IPS-18c (cell line): ENCODE results near the gene SERTAD2.

Source experiments
- H3K4me3 ChIP-seq: 2 replicates; pipeline ENCODE4 v1.7.0; 2013; ENCODE audit warnings: low read depth, mild to moderate bottlenecking, low read length, moderate library complexity; ENCODE audit not compliant: insufficient read depth
- H3K9me3 ChIP-seq: one replicate; pipeline ENCODE4 v1.6.1; 2013; ENCODE audit warnings: mild to moderate bottlenecking, low read length, moderate library complexity; ENCODE audit not compliant: control insufficient read depth, insufficient read depth

The SERTAD2 gene

DNA sequence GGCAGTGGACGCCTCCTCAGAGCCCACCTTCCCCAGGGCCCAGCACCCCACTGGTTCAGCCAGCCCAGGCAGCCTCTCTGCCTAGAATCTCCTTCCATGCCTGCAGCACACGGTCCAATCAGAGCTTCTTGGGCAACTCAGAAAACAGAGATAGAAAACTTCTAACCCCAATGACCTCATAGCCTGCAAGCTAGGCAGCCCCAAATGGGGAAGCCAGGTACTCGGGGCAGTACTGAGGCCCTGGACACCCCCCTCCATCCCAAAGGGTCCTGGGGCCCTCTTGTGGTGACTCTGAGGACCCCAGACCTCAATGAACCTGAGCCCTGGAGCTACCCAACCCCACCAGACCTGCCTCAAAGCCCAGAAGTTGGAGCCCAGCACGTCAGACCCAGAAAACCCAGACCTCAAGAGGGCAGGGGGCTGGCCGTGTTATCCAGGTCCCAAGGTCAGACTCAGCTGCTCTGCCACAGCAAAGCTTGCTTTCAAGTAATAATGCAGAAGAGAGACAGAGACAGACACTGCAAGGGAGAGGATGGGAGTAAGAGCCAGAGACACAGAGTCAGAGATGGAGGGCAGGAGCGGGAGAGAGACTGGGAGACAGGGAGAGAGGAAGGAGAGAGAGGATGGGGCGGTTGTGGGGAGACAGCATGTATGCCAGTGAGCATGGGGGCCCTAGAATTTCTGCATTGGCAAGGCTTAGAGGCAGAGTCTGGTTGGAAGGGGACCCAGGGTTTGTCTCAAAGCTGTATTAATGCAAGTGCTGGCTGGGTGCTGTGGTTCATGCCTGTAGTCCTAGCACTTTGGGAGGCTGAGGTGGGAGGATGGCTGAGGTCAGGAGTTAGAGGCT, 28.2 kb downstream of the SERTAD2 start:
- H3K4me3 ChIP-seq: no peak overlapping the region
- H3K9me3 ChIP-seq: no peaks in the 10 kb centered on the region

DNA sequence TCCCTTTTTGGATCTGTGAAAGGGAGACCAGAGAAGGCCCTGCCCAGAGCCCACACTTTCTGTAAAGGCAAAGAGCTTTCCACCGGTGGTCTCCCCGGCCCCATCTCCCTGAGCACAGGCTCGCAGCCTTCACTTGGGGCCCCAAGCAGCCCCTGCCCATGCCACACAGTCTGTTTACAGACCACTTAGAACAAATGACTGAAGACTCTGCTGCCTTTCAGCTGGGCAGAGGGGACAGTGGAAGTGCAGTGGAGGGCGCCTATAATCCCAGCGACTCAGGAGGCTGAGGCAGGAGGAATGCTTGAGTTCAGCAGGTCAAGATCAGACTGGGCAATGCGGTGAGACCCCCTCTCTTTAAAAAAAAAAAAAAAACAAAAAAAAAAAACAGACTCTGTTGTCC, 28.9 kb downstream of the SERTAD2 start:
- Histone ChIP-seq H3K9me3 (no peaks in the 10 kb centered on the region), H3K4me3 (no peak overlapping the region)

DNA sequence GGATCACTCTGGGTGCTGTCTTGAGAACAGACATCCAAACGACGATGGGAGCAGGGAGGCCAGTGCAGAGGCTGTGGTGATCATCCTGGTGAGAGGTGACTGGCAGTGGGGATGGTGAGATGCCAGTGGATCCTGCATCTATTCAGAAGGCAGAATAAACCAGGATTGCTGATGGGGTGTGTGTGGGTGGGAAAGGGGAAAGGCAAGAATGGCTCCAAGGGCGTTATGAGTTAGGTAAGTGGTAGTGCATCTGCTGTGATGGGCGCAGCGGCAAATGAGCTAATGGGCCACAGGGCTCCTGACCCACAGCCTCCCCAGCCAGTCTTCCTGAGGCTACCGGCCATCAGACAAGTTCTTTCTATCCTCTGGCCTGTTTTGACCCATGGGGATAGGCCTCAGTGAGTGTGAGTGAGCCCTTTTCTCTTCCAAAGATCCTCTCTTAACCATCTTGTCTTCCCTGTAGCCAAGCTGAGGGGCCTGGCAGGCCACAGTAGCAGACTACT, 29.6 kb downstream of the SERTAD2 start:
- H3K9me3 ChIP-seq: no peaks in the 10 kb centered on the region
- H3K4me3 ChIP-seq: no peak overlapping the region

GRCh38 chr2:64623242-64623850, 30.4 kb downstream of the SERTAD2 start:
- Histone ChIP-seq H3K9me3 (no peaks in the 10 kb centered on the region), H3K4me3 (no peak overlapping the region)

DNA sequence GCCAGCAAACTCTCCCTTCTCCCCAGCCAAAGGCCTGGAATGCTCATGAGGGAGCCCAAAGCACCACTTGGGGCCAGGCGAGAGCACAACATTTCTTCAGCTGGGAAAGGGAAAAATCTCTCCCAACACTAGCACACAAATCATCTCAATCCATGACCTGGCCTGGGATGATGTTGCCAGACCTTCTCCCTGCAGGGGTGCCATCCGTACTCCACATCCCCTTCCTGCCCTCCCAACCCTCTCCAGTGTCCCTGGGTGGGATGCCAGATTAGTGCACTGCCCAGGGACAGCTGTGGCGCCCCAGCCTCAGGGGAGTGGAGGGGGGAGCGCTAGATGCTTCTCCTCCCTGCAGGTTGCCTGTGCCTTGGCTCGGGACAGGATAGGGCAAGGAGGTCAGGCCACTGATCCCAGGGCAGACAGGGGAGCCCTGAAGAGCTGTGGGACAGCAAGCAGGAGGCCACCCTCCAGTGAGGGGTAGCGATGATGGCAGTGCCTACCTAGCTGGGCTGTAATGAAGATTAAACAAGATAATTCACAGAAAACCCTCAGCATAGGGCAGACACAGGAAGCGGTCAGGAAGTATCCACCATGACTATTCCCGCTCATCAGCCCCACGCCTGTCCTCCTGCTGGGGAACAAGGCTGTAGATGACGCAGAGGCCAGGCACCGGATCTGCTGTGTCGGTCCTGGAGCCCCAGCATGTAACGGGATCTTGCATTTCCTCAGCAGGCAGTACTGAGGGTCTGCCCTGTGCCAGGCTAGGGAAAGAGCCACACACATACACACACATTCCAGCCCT, 31.1 kb downstream of the SERTAD2 start:
- Histone ChIP-seq H3K4me3 (no peak overlapping the region), H3K9me3 (no peaks in the 10 kb centered on the region)

DNA sequence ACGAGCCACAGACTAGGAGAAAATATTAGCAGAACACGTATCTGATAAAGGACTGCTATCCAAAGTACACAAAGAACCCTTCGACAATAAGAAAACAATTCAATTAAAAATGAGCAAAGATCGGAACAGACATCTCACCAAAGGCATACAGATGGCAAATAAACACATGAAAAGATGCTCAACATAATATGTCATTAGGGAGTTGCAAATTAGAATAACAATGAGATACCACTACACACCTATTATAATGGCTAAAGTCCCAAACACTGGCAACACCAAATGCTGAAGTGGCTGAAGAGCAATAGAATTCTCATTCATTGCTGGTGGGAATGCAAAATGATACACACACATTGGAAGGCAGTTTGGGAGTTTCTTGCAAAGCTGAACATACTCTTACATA, 33.1 kb downstream of the SERTAD2 start:
- Histone ChIP-seq H3K4me3 (no peak overlapping the region), H3K9me3 (no peaks in the 10 kb centered on the region)

GRCh38 chr2:64617631-64618151, 36.0 kb downstream of the SERTAD2 start:
- Histone ChIP-seq H3K4me3 (no peak overlapping the region), H3K9me3 (no peaks in the 10 kb centered on the region)

DNA sequence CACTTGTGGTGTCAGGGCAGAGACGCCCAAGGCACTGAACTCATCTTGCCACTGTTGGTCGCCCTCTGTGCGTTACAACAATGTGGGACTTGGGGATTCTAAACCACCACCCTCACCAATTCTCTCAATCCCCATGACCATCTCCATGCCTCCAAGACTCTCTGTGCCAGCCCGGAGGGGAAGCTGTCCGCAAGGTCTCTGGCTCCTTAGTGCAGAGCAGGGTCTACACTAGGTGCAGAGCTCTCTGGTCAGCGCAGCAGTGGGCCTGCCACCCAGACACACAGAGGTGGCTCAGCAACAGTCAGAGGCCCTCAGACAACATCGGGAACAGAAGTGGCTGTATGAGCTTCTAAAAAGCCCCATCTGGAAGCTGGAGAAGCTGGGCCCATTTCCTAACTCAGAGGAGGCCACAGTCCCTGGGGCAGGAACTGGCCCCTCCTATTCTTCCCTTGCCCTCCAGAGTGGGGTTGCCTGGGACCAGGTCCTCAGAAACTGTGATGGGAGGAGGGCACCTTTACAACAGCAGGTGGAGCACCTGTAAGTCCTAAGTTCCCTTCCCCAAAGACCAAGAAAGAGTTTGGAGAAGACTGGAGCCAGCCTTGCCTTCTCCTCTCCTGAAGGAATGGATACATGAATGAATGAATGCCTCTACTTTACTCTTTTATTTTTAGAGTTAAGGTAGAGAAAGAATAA, 37.7 kb downstream of the SERTAD2 start:
- no peak overlapping the region for H3K4me3 ChIP-seq
- H3K9me3 ChIP-seq: no peaks in the 10 kb centered on the region

DNA sequence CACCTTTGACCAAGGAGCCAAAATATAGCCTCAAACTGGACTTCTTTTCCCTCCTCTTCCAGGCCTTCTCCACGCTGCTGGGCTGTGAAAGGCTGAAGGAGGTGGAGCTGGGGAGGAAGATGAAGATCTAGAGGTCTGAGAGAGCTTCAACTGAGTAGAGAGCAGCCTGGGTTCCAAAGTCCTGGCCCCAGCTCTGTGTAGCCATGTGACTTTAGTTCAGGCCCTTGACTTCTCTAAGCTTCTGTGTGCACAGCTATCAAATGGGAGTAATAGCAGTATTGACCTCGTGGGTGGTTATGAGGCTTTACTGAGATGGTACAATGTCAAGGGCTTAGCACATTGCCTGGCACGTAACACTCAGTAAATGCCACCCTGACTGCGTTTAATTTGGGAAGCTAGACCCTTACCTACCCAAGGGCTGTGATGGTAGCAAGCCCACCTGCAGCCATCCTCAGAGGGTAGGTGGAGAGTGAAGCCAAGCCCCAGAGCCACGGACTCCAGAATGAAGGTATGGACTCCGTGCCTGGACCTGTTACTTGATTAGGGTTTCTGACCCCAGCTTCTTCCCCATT, 38.4 kb downstream of the SERTAD2 start:
- Histone ChIP-seq H3K4me3 (no peak overlapping the region), H3K9me3 (no peaks in the 10 kb centered on the region)

- no peak overlapping the region for H3K4me3 ChIP-seq
- no peaks in the 10 kb centered on the region for H3K9me3 ChIP-seq
Observed at GRCh38 chr2:64613276-64613675, 40.4 kb downstream of the SERTAD2 start.

DNA sequence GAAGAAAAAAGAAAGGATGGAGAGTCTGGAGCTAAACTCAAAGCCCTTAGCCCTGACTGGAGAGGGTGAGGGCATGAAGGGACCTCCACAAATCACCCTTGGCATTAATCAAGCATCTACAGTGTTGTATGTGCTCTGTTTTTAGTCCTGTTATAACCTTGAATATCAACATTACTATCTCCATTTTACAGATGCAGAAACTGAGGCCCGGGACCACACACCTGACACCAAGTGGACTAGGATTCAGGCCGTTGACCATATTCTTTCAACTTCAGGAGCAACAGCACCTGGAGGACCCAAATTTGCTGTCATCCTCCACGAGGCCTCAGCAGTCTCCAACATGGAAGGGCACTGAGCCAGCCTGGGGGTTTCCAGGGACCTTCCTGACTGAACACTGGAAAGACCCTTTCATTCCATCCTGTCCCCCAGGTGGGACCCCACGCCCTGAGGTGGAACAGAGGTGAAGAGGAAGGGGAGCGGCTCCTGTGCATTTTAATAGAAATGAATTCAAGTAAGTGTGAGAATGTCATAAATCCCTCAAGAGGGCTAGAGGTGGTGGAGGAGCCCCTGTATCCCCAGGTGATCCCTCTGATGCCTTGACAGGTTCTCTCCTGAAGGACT, 41.0 kb downstream of the SERTAD2 start:
- no peak overlapping the region for H3K4me3 ChIP-seq
- no peaks in the 10 kb centered on the region for H3K9me3 ChIP-seq

DNA sequence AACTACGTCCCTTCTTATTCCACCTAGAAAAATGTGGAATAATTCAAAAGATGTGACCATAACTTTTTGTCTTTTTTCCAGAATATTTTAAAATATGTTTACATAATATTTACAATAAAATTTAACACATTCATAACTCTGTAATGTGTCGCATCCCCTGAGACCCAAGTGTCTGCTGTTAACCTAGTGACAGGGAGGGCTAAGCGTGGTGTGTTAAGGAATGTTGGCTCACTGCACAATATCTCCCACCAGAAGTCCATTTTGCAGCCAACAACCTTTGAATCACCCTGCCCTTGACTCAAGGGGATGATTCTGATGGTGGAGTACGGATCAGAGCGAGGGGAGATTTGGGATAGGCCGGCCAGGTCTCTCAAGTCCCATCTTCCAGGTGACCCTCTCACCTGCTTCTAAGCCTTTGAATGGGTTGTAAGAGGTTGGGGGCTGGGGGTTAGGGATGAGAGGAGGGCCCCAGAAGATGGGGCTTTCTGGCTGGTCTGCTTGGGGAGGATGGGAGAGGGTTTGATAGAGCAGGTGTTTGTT, 43.3 kb downstream of the SERTAD2 start:
- Histone ChIP-seq H3K9me3 (no peaks in the 10 kb centered on the region), H3K4me3 (no peak overlapping the region)

- H3K4me3 ChIP-seq: peak overlapping the region; percentile 48
- no peaks in the 10 kb centered on the region for H3K9me3 ChIP-seq
Observed at GRCh38 chr2:64609942-64610281, 43.8 kb downstream of the SERTAD2 start.

DNA sequence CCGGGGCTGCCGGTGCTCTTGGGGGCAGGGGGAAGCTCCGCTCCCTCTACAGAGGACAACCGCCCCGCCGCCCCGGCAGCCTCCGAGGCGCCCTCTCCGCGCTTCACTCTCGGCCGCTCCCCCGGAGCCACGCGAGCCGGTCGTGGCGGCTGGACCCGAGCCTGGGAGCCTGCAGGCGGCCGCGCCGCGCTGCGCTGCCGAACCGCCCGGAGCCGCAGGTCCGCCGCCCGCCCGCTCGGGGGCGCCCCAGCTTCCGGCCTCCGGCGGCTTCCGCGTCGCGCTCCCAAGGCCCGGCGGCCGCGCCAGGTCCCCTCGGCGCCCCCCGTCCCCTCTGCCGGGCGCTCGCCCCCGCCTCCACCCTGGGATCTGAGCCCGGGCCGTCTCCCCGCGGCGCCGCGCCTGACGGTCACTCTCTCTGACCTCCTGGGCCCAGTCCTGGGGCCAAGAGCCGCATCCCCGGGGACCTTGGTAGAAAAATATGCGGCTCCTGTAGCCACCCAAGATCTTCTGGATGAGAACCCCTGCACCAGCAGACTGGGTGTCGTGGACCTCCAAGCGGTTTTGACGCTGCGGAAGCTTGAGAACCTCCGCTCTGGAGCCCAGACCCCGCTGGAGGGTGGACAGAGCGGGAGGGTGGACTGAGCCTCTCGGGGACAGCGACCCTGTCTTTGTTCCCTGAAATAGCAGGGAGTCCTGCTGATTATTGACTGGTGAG, 44.3 kb downstream of the SERTAD2 start:
- Histone ChIP-seq H3K4me3 (peak overlapping the region; percentile 48), H3K9me3 (no peaks in the 10 kb centered on the region)

- Histone ChIP-seq H3K9me3 (no peaks in the 10 kb centered on the region), H3K4me3 (peak overlapping the region; percentile 48)
Observed at GRCh38 chr2:64608867-64609226, 44.9 kb downstream of the SERTAD2 start.
